NOMO-1 treated with DMSO at 0.1 percent for 48 hours (cell line): Measurements from ENCODE around the gene ZKSCAN3.
"Not testable (repeated sequence)": the region's sequence is repeated elsewhere in the genome, so short reads cannot be mapped to it uniquely, and the experiment has no call there.

Source experiments
- DNase-seq: peaks from one replicate; lab custom pipeline; 2025; ENCODE audit not compliant: unreplicated experiment; lab: John Stamatoyannopoulos, UW

Gene ZKSCAN3

DNA sequence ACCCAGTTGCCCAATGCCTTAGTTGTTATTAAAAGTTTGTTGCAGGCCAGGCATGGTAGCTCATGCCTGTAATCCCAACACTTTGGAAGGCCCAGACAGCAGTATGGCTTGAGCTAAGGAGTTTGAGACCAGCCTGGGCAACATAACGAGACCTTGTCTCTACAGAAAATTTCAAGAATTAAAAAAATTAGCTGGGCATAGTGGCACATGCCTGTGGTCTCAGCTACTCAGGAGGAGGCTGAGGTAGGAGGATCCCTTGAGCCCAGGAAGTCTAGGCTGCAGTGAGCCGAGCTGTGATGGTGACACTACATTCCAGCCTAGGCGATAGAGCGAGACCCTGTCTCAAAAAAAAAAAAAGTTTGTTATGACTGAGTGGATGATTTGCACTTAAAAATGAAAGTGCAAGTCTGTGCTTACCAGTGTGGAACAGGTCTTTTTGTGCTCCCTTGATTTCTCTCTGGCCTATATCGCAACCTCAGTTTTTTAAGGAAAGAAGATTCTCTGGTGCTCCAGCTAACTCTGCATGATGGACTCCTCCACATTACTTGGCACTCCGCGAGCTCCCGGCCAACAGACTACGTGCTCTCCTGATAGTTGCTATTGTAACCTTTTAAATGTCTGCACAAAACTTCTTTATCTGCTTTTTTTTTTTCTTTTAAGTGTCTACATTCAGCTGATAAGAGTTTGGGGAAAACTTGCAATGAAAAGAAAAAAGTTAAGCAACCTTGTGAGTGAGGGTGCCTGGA is 22.1 kb downstream of the ZKSCAN3 start:
- no peak for DNase-seq

DNA sequence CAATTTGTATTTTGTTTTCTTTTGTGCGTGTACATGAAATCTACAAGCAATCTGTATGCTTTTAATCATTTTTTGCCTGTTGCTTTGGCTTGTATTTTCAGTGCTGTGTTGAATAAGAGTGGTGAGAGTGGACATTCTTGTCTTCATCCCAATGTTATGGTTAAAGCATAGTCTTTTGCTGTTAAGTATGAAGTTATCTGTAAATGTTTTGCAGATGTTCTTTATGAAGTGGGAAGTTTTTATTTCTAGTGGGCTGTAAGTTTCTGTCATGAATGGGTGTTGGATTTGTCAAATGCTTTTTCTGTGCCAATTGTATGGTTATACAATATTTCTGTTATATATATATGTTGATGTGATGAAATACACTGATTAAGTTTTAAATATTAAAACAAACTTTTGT is 24.2 kb downstream of the ZKSCAN3 start:
- no peak for DNase-seq

DNA sequence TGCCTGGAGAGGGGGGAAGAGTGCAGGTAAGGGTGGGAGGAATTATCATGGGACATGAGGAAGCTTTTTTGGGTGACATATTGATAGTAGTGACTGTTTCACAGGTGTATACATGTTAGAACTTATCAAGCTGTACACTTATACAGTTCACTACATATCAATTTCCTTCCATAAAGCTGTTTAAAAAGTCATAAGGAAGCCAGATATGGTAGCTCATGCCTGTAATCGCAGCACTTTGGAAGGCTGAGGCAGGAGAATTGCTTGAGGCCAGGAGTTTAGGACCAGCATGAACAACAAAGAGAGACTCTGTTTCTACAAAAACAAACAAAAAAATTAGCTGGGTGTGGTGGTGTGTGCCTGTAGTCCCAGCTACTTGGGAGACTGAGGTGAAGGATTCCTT is 28.1 kb downstream of the ZKSCAN3 start:
- DNase-seq = no peak

DNA sequence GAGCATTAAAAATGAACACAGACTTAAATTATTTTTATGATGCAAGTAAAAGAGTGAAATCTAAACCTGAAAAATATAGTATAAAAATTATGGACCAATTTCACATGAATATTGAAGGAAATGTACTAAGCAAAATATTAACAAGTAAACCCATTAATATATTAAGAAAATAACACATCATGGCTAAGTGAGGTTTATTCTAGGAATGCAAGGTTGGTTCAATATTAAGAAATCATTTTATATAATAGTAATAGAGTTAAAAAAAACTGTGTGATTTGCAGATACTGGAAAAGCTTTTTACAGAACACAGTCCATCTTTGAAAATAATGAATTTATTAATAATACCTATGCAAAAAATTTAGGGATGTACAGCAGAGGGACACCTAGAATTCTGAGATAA is 28.9 kb downstream of the ZKSCAN3 start:
- DNase-seq = no peak

DNA sequence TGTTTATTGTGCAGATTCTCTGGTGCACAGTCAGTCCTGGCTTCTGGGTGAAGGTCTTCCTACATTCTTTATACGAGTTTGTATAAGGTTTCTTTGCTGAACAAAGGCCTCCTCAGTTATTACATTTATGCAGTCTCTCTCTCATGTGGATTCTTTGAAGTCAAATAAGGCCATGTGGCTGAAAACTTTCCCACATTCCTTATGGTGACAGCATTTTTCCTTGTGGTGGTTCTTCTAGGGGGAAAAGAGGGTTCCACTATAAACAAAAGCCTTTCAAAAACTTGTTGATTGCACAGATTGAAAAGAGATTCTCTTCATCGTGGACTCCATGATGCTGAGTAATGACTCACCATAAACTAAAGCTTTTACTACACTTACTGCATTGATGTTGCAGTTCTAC is 30.6 kb downstream of the ZKSCAN3 start:
- no peak for DNase-seq

DNA sequence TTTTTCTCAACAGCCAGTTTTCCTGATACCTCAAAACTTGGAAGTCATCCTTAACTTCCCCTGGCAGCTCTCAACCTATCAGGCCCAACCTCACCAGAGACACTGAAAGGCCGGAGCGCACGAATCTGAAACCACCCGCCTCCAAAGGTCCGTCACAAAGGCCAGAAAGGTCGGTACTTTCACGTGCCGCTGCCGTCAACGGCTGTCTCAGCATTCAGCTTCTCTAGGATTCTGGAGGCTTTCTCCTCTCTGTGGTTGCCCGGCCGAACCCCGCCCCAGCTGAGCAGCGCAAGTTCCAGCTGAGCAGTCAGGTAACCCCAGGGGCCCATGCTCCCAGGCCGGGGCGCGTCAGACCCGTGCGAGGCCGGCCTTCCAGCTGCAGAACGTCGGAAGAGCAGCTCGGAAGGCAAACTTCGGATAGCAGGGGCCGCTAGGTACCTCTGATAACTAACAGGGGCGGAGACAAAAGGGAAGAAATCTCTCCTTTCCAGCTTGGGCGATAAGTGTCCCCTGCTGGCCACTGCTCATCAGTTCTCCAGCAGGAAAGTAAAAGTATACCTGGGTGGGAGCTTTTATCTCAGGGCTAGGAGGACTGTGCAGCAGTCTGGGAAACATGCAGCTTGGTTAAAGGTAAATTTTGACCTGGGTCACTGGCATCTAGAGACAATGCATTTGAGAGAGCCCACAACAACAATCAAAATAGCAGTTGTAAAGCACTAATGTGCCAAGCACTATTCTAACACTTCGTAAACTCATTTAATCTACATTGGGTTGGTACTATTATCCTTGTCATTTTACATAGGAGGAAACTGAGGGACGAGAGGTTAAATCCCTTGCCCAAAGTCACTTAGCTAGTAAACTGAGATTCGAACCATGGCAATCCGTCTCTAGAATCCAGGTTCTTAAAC is 33.7 kb downstream of the ZKSCAN3 start:
- DNase-seq = peak; percentile 60

DNA sequence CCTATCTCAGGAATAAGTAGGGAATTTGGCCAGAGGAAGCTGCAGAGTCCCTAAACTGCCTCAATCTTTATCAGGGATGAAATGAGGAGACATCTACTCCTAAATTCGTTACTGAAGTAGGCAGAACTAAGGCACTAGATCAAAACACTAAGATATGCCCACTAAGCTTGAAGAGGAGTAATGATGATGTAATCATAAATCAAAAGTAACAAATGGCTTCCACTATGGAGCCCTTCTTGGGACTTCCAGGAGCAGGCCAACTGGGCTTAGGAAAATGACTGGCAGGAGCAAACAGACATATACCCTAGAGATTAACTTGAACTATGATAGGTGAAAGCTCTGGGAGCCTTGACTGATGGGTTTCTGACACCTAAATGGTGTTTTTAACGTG is 34.4 kb downstream of the ZKSCAN3 start:
- no peak for DNase-seq

DNA sequence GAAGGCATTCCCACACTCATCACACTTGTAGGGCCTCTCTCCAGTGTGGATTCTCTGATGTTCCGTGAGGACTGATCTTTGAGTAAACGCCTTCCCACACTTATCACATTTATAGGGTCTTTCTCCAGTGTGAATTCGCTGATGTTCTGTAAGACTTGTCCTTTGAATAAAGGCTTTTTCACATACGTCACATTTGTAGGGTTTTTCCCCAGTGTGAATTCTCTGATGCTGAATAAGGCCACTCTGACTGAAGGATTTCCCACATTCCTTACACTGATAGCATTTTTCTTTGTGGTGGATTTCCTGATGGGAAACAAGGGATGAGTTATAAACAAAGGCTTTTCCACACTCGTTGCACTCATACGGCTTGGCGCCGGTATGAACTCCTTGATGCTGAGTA is 40.9 kb downstream of the ZKSCAN3 start:
- no peak for DNase-seq

DNA sequence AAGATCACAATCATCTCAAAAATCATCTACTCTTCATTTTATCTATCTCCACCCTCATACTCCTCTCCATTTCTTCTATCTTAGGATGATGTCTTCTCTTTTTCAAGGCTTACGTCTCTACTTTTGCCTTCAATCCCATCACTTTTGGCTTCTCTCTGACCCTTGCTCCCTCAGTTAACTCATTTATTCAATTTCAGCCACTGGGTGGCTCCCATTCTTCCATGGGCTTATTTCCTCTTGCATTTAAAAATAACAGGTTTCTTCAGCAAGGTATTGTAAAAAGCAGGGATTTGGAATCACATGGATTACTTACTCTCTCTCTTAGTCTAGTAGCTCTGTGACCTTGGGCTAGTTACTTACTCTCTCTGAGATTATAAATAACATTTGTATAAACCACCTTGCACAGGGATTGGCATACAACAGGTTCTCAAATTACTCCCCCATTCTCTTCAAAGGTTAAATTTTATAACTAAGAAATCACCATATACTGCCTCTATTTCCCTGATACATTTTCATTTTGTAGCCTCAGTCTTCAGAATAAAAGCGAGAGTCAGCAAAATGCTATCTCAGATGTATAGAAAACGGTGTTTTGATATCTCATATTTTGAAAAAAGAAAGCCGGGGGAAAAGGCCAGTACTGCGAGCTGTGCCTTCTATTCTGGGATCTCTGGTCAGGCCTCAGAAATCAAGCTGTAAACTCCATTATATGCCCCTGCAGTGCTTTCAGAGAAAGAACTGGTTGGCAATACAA is 44.3 kb downstream of the ZKSCAN3 start:
- DNase-seq = no peak

DNA sequence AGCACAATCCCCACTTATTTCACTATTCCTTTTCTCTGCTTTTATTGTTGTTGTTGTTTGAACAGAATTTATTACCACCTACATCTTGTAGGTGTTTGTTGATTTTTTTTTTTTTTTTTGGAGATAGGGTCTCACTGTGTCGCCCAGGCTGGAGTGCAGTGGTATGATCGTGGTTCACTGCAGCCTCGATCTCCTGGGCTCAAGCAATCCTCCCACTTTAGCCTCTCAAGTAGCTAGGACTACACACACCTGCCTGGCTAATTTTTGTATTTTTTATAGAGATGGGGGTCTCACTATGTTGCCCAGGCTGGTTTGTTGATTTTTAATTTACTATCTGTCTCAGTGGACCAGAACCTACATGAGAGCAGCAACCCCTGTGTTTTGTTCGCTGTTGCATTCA is 46.2 kb downstream of the ZKSCAN3 start:
- no peak for DNase-seq

DNA sequence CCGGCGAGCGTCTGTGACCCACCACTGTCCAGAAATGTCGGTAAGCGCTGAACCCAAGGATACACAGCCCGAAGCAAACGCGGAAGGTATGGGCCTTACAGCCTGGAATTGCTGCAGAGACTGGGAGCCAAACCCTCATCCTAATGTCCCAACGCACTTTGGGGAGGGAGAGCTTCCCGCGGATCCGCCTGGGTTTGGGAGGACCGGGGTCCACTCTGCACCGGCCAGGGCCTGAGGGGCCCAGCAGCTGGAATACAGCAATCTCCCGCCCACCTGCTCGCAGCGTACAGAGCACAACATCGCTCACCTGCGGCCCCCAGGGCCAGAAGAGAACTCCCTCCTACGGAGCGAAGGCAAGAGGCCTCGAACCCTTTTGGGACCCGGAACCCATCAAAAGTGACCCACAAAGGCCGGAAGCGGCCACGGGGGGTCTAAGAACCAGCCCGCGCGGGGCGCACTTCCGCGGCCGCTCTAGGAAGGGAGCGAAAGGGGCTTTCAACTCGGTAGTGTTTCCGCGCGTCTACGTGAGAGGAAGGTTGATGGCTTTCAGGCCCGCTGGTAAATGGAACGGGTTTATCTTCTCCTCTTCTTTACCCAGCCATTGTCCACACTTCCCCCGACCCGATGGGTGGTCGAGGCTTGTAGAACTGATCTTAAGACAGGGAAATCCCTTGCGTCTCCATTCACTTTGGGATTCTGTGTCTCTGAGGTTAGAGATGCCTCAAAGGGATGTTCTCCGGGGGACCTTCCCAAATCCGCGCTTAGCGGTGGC is 49.8 kb downstream of the ZKSCAN3 start, which contains the start of gene ZSCAN12:
ZSCAN12 (minus strand) TSS at position 398 of the 772 bp plus-strand sequence. CDS start 1,342 bp downstream, outside the sequence.
- DNase-seq = peak; percentile 82

DNA sequence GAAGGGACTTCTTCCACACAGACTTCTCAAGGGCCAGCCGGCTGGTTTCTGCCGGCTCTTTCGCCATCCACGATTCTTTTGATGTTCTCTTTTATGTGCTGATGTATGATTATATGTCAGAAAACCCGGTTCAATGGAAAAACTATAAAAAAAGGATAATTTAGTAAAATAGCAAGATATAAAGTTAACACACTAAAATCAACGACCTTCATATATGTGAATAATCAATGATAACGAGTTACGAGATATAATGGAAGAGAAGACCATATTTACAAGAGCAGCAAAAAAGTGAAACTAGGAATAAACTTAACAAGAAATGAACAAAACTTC is 50.3 kb downstream of the ZKSCAN3 start:
- DNase-seq = no peak

DNA sequence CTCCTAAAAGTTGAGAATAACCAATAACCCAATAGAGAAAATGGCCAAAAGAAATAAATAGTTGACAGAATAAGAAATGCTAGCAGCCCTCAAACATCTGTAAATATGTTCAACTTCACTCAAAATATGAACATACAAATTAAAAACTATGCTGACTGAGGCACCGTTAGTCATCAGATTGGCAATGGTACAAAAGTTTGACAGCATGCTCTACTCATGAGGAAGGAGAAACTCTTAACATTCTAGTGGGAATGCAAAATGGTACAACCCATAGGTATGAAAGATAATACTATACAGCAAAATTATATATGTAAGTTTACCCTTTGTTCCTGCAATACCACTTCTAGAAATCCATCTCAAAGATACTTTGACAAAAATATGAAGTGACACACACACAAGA is 51.4 kb downstream of the ZKSCAN3 start:
- DNase-seq = no peak

DNA sequence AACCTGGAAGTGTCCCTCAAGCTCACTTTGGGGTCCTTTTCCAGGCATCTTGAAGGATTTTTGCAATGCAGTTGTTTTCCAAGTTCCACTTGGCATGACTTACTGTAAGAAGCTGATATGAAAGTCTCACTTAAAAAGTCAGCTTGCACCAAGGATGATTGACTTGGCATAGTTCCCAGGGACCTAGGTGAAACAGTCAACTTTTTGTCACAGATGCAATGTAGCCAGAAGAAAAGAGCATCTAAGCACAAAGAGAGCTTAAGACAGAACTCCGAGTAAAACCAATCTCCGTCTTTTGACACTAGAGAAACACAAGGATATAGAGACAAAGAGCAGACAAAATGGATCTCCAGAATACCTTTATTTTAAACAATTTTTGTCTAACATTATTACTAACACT is 52.5 kb downstream of the ZKSCAN3 start:
- DNase-seq = no peak

DNA sequence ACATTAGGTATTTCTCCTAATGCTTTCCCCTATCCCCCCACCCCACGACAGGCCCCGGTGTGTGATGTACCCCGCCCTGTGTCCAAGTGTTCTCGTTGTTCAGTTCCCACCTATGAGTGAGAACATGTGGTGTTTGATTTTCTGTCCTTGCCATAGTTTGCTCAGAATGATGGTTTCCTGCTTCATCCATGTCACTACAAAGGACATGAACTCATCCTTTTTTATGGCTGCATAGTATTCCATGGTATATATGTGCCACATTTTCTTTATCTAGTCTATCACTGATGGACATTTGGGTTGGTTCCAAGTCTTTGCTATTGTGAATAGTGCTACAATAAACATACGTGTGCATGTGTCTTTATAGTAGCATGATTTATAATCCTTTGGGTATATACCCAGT is 54.2 kb downstream of the ZKSCAN3 start:
- not testable (repeated sequence) for DNase-seq

DNA sequence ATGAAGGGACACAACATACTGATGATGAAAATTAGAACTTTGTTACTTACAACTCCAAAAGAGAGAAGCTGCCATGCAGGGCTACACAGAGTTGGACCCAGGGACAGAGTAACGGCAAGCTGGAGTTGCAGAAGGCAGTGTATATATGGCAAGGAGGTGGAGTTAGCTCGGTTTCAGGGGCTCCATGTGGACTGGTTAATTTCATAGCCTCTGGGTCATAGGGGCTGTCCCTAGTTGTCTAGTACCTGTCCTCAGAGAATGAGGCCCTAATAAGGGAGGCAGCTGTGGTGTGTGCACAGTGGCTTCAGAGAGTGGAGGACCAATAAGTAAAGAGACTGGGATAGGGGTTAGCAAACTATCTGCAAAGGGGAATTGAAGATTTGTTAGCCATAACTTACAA is 57.7 kb downstream of the ZKSCAN3 start:
- no peak for DNase-seq

DNA sequence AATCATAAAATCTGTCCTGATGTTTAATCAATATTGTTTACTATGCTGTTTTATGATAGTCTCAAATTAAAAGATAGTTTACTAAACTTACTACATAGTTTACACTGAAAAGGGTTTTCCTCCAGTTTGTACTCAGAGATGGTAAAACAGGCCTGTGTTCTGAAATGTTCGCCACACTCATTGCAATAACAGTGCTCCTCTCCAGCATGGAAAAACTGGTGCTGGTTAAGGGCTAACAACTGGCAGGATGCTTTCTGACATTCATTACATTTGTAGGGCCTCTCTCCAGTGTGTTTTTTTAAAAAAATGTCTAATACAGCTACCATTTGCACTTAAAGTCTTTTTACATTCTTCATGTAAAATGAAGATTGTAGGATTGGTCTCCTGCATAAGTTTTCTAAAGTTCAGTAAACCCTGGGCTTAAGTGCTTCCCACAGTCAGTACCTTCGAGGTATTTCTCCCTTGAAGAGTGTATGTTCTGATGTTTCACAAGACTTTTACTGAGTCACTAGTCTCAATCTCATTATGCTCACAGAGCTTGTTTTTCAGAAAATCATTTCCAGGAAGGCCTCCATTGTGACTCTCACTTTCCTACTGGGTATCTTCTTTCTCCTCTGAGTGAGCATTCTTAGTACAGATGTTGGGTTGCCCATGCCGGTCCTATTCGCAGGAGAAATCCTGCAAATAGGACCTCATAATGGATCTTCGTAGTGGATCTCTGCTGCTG is 58.5 kb downstream of the ZKSCAN3 start:
- no peak for DNase-seq

DNA sequence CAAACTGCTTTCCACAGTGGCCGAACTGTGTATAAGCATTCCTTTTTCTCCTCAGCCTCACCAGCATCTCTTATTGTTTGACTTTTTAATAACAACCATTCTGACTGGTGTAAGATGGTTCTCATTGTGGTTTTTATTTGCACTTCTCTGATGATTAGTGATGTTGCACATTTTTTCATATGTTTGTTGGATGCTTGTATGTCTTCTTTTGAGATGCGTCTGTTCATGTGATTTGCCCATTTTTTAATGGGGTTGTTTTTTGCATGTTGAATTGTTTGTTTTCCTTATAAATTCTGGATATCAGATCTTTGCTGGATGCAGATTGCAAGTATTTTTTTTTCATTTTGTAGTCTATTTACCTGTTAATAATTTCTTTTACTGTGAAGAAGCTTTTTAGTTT is 61.0 kb downstream of the ZKSCAN3 start:
- DNase-seq = no peak

DNA sequence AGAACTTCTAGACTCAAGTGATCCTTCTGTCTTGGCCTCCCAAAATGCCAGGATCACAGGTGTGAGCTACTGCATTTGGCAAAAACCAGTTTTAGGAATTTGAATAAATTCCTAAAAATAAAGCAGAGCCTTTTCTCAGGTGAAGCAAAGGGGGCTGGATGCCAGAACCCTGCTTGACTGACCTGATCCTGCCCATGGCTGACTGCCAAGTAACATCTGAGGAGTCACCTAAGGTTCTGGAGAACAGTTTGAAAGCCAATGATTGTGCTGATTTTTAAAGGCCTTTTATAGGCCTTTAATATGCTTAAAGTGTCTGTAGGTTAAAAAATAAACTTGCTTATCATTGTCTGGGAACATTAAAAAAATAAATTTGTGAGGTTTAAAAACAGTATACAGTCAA is 63.9 kb downstream of the ZKSCAN3 start:
- DNase-seq = no peak
